ENCODE data around the gene GALNTL6.

The GALNTL6 gene

DNA sequence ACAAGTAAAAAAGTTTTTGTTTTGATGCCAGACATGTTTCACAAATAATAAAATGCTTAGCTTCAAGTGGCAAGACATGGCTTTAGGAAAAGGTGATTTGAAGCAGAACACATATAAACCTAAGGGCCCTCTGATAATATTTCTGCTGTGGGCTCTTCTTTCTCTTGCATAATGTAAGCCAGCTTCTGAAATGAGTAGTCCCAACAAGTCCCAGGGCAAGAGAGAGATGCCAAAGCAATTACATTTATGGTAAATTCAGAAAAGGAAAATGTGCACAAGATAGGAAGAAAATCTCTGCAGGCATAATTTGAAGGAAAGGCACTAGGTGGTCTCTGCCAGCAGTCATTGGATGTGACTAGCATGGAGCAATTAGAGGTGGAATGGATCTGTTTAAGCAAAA is 1184.7 kb downstream of the GALNTL6 start:
- no peak for FAIRE-seq
- no peak for TF ChIP-seq POLR2A (IDR thresholded peaks at IDR 0.05; ENCODE audit: low read depth, low read length)
- DNase-seq (ENCODE audit: insufficient read length, low spot score) = no peak

DNA sequence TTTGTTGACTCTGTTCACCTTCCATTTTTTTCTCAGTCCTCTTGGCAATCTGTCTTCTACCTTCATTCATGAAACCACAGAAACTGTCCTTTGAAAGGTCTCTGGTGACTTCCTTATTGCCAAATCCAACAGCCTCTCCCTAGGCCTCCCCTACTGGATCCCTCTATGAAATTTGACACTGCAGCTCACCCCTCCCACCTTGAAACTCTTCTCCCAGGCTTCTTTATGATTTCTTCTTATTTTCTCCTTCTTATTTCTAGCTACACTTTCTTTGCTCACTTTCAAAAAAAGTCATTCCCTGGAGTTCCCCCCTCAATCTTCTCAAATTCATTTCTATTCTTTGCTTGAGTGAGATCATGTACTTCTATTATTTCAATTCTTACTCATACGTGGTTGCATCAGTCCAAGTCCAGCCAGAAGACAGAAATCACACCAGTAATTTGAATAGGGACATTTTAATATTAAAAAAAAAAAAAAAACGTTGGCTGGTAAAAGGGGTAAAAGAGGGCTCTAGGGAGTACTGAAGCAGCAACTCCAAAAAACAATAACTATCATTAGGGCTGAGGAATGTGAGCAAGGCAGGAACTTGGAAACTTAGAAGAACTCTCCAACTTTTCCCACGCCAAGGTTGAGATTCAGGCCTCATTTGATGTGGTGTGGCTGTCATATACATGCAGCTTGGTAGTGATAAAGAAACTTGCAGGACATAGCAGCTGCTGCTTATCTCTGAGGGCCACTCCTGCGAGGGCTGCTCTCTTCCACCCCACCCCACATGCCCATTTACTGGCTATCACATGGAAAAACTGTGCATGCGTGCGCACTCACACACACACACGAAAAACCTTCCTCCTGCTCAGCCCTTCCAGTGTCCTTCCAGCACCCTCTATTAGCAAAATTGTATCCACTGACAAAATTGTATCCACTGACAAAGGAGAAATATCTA is 1185.6 kb downstream of the GALNTL6 start:
- no peak for TF ChIP-seq POLR2A (IDR thresholded peaks at IDR 0.05; ENCODE audit: low read depth, low read length)
- FAIRE-seq = peak; percentile 27
- DNase-seq (ENCODE audit: insufficient read length, low spot score) = no peak

DNA sequence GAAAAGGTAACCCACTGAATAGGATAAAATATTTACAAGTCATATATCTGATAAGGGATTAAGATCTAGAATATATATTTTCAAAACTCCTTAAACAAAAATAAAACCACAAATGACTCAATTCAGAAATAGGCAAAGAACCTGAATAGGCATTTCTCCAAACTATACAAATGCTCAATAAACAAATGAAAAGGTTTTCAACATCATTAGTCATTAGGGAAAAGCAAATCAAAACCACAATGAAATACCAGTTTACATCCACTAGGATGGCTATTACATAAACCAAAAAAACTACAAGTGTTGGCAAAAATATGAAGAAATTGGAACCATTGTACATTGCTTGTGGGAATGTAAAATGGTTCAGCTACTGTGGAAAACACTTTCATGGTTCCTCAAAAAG is 1188.4 kb downstream of the GALNTL6 start:
- DNase-seq (ENCODE audit: insufficient read length, low spot score) (no peak), FAIRE-seq (no peak)
- TF ChIP-seq POLR2A (IDR thresholded peaks at IDR 0.05; ENCODE audit: low read depth, low read length) = no peak

DNA sequence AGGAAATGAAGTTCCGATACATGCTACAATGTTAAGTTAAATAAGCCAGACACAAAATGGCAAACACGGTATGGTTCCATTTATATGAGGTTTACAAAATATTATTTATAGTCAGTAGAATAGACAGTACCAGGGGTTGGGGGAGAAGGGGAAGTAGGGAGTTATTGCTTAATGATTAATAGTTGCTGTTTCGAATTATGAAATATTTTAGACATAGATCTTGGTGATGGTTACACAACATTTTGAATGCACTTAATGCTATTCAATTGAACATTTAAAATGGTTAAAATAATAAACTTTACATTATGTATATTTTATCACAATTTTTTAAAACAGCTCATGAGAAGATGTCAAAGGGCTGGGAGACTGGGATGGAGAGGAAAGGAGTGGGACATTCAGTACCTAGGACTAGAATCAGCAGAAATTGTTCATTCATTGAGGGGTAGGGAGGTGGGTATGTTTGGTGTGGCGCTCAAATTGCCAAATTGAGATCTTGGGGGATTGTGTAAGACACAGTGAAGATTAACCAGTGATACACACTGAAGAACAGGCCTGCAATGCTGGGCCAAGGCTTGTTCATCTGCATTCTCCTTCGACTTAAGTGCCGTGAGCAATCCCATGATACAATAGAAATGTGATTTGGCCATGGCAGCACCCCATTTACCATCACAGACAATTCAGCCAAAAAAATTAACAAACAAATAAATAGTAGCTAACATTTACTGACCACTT is 1189.8 kb downstream of the GALNTL6 start:
- DNase-seq (ENCODE audit: insufficient read length, low spot score) (no peak), FAIRE-seq (no peak)
- no peak for TF ChIP-seq POLR2A (IDR thresholded peaks at IDR 0.05; ENCODE audit: low read depth, low read length)

DNA sequence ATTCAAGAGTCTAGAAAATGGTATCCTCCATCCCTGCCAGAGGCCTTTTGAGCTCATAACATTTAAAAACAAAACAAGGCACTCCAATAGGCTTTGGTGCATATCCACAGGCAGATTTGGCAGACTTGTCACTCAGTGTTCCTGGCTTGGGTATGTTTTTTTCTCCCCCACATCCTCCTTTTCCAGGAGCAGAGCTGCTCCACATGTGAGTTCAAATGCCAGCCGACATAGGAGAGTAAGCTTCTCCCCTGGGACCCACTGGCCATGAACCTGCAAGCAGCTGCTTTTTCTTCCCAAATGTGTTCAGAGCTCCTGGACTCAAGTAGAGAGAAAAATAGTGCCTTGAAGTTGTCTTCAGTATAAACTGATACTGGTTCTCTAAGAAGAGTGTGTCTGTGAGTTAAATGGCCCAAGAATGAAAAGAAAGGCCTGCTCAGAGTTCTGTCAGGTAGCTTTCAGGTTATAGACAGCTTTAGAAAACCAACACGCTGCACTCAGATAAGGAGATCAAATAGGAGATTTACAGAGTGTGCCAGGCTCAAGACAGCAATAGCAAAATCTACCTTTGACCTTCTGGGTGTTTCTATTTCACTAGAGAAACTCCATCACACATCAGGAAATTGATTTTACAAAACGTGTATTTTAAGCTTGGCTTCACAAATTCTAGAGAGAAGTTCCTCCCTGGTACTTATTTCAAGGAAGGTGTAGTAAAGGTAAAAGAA is 1192.9 kb downstream of the GALNTL6 start:
- TF ChIP-seq POLR2A (IDR thresholded peaks at IDR 0.05; ENCODE audit: low read depth, low read length) = no peak
- FAIRE-seq (no peak), DNase-seq (ENCODE audit: insufficient read length, low spot score) (no peak)

DNA sequence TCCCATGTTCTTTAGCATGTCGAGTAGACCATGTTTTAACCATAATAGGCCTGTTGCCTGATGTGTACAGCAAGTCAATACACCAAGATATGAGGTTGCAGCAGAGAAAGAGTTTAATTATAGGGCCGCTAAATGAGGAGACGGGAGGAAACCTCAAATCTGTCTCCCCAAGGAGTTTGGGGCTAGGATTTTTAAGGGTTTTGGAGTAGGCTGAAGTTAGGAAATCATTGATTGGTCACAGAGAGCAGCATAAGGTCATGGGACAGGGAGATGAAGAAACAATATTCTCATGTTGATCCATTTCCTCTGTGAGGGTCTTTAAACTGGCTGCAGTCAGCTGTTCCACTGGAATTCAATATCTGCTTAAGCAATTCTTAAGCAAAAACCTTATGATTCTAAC is 1195.2 kb downstream of the GALNTL6 start:
- no peak for FAIRE-seq
- no peak for DNase-seq (ENCODE audit: insufficient read length, low spot score)
- no peak for TF ChIP-seq POLR2A (IDR thresholded peaks at IDR 0.05; ENCODE audit: low read depth, low read length)

DNA sequence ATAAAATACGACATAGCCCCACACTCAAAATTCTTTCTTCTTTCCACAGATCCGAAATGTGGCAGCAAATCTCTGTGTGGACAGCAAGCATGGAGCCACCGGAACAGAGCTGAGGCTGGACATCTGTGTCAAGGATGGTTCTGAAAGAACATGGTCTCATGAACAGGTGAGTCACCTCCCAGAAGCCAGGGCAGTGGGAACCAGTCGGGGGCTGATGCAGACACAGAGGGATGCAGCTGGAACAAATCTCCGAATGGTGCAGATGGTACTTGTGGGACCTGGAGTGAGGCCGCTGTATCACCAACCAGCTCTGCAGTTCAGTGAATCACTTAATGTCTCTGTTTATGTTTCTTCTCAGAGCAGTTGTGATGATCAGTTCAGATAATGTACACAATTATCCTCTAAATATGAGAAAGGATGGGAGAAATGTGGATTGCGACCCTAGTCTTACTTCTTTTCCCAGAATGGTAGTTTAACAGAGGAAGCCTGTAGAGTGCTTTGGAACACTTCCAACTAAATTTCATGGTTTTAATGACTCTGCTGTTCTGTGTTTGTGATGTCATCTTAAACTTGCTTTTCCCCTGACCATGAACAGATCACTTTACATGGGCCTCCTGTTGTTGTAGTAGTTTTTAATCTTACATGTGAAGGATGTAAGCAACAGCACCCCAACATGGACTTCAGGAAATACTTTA is 1196.1 kb downstream of the GALNTL6 start:
- DNase-seq (ENCODE audit: insufficient read length, low spot score) = no peak
- TF ChIP-seq POLR2A (IDR thresholded peaks at IDR 0.05; ENCODE audit: low read depth, low read length) = no peak
- FAIRE-seq = no peak

DNA sequence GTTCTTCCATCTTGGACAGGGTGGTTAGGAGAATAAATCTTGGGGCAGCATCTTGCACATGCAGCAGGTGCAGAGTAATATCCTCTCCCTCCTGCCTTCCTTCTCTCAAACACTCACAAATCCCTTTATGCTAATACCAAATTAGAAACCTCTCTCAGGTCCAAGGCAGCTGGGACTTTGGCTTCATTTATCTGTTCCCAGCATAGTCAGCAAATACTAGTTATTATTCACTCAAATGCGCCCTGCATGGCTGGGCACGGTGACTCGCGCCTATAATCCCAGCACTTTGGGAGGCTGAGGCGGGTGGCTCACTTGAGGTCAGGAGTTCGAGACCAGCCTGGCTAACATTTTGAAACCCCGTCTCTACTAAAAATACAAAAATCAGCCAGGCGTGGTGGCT is 1199.4 kb downstream of the GALNTL6 start:
- no peak for TF ChIP-seq POLR2A (IDR thresholded peaks at IDR 0.05; ENCODE audit: low read depth, low read length)
- no peak for DNase-seq (ENCODE audit: insufficient read length, low spot score)
- no peak for FAIRE-seq

DNA sequence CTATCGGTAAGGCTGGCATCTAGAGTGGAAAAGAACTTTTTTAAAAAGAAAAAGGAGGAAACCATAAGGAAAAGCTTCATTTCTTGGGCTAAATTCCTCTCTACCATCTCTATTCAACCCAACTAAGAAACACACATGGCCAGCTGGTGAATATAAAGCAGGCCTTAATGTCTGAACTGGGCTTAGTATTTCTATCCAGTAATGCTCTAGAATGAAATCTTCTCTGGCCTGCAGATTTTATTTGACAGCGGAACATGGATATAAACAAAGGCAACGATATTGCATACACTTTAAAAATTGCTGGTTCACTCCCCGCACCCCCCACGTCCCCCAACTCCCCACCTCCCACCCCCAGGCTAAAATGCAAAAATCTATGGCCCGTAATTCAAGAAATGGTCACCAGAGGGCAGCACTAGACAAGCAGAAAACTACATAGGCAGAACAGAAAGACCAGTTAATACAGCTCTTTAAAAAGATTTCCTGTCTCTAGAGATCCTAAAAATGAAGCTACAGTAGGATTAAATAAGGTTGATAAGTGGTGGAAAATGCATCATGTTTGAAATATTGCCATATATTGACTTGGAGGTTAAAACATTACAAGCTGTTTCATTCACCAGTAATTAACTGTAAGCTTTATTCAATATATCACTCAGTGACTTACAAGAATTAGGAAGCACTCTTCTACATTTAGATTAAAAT is 1200.2 kb downstream of the GALNTL6 start:
- DNase-seq (ENCODE audit: insufficient read length, low spot score) = no peak
- no peak for TF ChIP-seq POLR2A (IDR thresholded peaks at IDR 0.05; ENCODE audit: low read depth, low read length)
- FAIRE-seq = no peak

DNA sequence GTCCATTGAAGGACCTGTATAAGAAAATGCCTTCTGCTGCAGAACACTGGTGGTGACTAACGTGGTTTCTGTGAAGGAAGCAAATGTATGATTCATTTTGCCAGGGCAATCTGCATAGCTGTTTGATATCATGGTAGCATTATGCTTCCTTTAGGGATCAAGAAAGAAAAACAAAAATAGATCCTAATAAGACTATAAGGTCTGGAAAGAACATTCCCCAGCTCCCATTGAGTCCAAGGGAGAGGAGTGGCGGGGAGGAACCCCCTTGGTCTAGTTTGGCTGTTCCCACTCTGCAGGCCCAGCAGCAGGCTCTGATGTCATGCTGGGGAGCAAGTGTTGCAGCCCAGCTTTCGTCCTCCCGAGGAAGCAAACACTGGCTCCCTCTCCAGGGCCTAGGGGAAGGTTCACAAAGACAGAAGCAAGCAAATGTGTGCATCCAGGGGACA is 1200.9 kb downstream of the GALNTL6 start:
- TF ChIP-seq POLR2A (IDR thresholded peaks at IDR 0.05; ENCODE audit: low read depth, low read length) = no peak
- FAIRE-seq = no peak
- peak; percentile 45 for DNase-seq (ENCODE audit: insufficient read length, low spot score)

DNA sequence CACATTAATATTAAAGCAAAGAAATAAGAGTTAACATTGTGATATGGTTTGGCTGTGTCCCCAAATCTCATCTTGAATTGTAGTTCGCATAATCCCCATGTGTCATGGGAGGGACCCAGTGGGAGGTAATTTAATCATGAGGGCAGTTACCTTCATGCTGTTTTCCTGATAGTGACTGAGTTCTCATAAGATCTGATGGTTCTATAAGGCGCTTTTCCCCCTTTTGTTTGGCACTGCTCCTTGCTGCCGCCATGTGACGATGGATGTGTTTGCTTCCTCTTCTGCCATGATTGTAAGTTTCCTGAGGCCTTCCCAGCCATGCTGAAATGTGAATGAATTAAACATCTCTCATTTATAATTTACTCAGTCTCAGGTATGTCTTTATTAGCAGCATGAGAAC is 1201.6 kb downstream of the GALNTL6 start:
- FAIRE-seq = no peak

DNA sequence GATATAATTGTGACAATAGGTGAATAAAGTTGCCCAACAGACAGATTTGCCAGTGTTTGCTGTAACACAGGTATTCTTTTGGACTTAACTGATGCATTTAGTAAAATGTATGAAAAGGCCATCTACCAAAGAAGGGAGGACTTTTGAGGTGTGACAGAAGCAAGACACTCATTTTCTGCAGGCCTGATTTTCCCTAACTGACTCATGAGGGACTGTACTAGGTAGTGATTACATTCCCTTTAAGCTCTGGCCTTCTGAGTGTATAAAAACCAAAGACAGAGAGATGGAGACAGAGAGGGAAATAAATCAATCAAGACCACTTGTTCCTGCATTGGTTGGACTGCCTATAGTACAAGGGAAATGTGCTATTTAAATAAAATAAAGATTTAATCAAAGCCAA is 1204.6 kb downstream of the GALNTL6 start:
- no peak for FAIRE-seq
- no peak for TF ChIP-seq POLR2A (IDR thresholded peaks at IDR 0.05; ENCODE audit: low read depth, low read length)
- no peak for DNase-seq (ENCODE audit: insufficient read length, low spot score)

More for the DNA sequence above, 1201.6 kb downstream of the GALNTL6 start:
- no peak for DNase-seq (ENCODE audit: insufficient read length, low spot score)
- no peak for TF ChIP-seq POLR2A (IDR thresholded peaks at IDR 0.05; ENCODE audit: low read depth, low read length)

DNA sequence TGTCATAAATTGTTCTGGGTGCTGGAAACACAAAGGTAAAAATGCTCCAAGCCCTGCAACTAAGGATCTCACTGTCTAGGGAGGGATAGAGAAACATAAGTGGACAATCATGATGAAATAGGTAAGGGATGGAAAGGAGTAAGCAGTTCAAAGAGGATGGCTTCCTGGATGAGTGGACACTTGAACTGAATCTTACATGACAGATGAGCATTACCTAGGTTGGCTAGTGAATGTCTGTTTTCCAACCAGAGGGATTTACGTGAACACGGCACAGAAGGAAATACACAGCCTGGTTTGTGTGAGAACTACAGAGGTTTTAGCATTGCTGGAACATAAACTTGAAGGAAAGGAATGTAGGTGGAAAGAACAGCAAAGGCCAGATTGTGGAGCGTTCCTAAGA is 1205.2 kb downstream of the GALNTL6 start:
- DNase-seq (ENCODE audit: insufficient read length, low spot score) (no peak), FAIRE-seq (no peak)
- no peak for TF ChIP-seq POLR2A (IDR thresholded peaks at IDR 0.05; ENCODE audit: low read depth, low read length)

Data from H54 (cell line).